HG02588 (cell line): ENCODE measurements around the gene KRT23.

ENCODE experiments used
- ATAC-seq: cut with Tn5 transposase; IDR thresholded peaks from one replicate; pipeline ENCODE4 v1.9.1; 2021; ENCODE audit warnings: mild to moderate bottlenecking, moderate library complexity; ENCODE audit not compliant: unreplicated experiment

KRT23 gene

DNA sequence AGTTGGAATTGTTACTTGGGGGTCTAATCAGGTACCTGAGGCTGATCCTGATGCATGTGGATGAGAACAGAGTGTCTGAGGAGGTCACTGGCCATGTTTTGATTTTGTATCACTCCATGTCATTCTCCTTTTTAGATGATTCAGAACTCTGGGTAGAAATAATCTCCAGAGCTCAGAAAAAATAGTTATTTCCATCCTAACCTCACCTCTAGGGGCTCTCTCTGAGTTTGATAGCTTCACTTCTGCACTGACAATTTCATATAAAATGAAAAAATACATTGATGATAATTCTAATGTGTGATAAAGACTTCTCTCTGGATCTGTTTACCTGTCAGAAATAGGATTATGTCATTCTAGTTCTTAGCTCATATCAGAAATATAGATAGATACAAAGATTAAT lies 64.2 kb downstream of the KRT23 start:
- no peak for ATAC-seq
